HG03175 (cell line): Measurements from ENCODE around the gene PHKB.
A peak's percentile ranks its signal among the peaks of the same experiment; 100 is the strongest.
"Not testable (repeated sequence)": the region's sequence is repeated elsewhere in the genome, so short reads cannot be mapped to it uniquely, and the experiment has no call there.

Source experiments
- ATAC-seq: cut with Tn5 transposase; IDR thresholded peaks from one replicate; pipeline ENCODE4 v1.9.1; 2021; ENCODE audit warnings: mild to moderate bottlenecking, moderate library complexity; ENCODE audit not compliant: unreplicated experiment

The PHKB gene

GRCh38 chr16:47468070-47468689 is 7.0 kb downstream of the PHKB start:
- ATAC-seq, result not testable (repeated sequence)

GRCh38 chr16:47469227-47469626 is 8.1 kb downstream of the PHKB start:
- ATAC-seq, result no peak

- no peak for ATAC-seq
These were observed 9.1 kb downstream of the PHKB start for GRCh38 chr16:47470211-47470610.

GRCh38 chr16:47470810-47471209 is 9.7 kb downstream of the PHKB start:
- no peak for ATAC-seq

- not testable (repeated sequence) for ATAC-seq
These were observed 11.9 kb downstream of the PHKB start for GRCh38 chr16:47473004-47473403.

- no peak for ATAC-seq
These were observed 12.7 kb downstream of the PHKB start for GRCh38 chr16:47473792-47474191.

- ATAC-seq, result no peak
These were observed 14.7 kb downstream of the PHKB start for GRCh38 chr16:47475786-47476185.

- no peak for ATAC-seq
These were observed 15.7 kb downstream of the PHKB start for GRCh38 chr16:47476654-47477345.

GRCh38 chr16:47477679-47478078 is 16.5 kb downstream of the PHKB start:
- ATAC-seq, result no peak

GRCh38 chr16:47480410-47480809 is 19.3 kb downstream of the PHKB start:
- ATAC-seq, result no peak

GRCh38 chr16:47481698-47482374 is 20.7 kb downstream of the PHKB start:
- ATAC-seq, result peak; percentile 50

GRCh38 chr16:47483616-47484015 is 22.5 kb downstream of the PHKB start:
- ATAC-seq, result no peak

- peak; percentile 67 for ATAC-seq
These were observed 25.7 kb downstream of the PHKB start for GRCh38 chr16:47486856-47487255.

GRCh38 chr16:47488051-47488450 is 26.9 kb downstream of the PHKB start:
- no peak for ATAC-seq

GRCh38 chr16:47490471-47490870 is 29.3 kb downstream of the PHKB start:
- no peak for ATAC-seq

- no peak for ATAC-seq
These were observed 30.9 kb downstream of the PHKB start for GRCh38 chr16:47492036-47492427.

GRCh38 chr16:47492428-47493377 is 31.6 kb downstream of the PHKB start:
- peak; percentile 78 for ATAC-seq

- ATAC-seq, result peak; percentile 56
These were observed 32.5 kb downstream of the PHKB start for GRCh38 chr16:47493381-47494337.

- no peak for ATAC-seq
These were observed 38.1 kb downstream of the PHKB start for GRCh38 chr16:47499080-47499699.
